K562 (cell line): Measurements from ENCODE around the gene OPRL1. TPM values are rescaled to one million over a fixed set of nuclear protein-coding genes. Genes with fewer than 3 reads are reported as not detected.

Experiments
- ATAC-seq: fragments of 200-7000 bp; cut with Tn5 transposase; 3 replicates; pipeline ENCODE4 v1.9.1; 2020; ENCODE audit warnings: moderate library complexity
- BruUV-seq: library from RNA; stranded (reverse); fragments of 400-500 nt; replicated peaks from 2 replicates; lab custom pipeline; 2021; lab: Mats Ljungman, UMichigan
- CTCF ChIA-PET: fragments of 300-600 bp; formaldehyde crosslinking; extraction: SDS; loops from one replicate; lab custom pipeline; 2021; ENCODE audit warnings: low intra/inter-chr PET ratio; lab: Yijun Ruan, JAX
- POLR2A ChIA-PET: fragments of 300-600, 350-650 bp; sonication (Branson Sonifier 250); formaldehyde crosslinking; extraction: SDS; loops from one replicate; lab custom pipeline; 2021; ENCODE audit warnings: antibody characterized with exemption, inconsistent platforms; lab: Yijun Ruan, JAX
- DNase-seq, 4 experiments: peaks; one replicate each; pipeline versions ENCODE4 v3.0.0 to v3.0.0-alpha.2; 2011 to 2018; ENCODE audit warnings: low spot score in 3 of 4, mixed read lengths in 3 of 4; ENCODE audit errors: extremely low read depth in 1 of 4
- FAIRE-seq: peaks from 2 replicates; lab custom pipeline; 2011; peaks lifted over from hg19 to GRCh38; lab: Jason Lieb, UNC
- H2AFZ ChIP-seq: 2 replicates; pipeline ENCODE4 v1.6.0; 2011; ENCODE audit warnings: low read depth, low read length, control low read depth, inconsistent platforms
- H3K27ac ChIP-seq: fragments of 200-600 bp; 3 replicates; pipeline ENCODE4 v1.8.0; 2011; ENCODE audit warnings: low read depth, mild to moderate bottlenecking, control low read depth, inconsistent platforms, low read length, moderate library complexity, mixed read lengths; ENCODE audit errors: extremely low read depth
- H3K27me3 ChIP-seq, 2 experiments: fragments of 300-600 bp in 1 of 2; 2 replicates in 1 of 2; 3 replicates in 1 of 2; pipeline versions ENCODE4 v1.6.0 to v1.8.0; 2011; ENCODE audit warnings: inconsistent platforms in 2 of 2, low read length in 2 of 2, mild to moderate bottlenecking in 1 of 2, mixed read lengths in 1 of 2, moderate library complexity in 1 of 2; ENCODE audit not compliant: control insufficient read depth in 2 of 2, insufficient read depth in 2 of 2
- H3K36me3 ChIP-seq: fragments of 300-600 bp; 3 replicates; pipeline ENCODE4 v1.8.0; 2011; ENCODE audit warnings: mild to moderate bottlenecking, low read length, inconsistent platforms; ENCODE audit not compliant: control insufficient read depth, insufficient read depth
- H3K4me1 ChIP-seq, 2 experiments: fragments of 200-600 bp in 1 of 2; replicated peaks in 1 of 2; 2 replicates in 1 of 2; 3 replicates in 1 of 2; pipeline versions ENCODE4 v1.5.1 to v1.8.0; 2011; ENCODE audit warnings: inconsistent platforms in 2 of 2, low read length in 2 of 2, mild to moderate bottlenecking in 1 of 2, mixed read lengths in 1 of 2, moderate library complexity in 1 of 2; ENCODE audit not compliant: control insufficient read depth in 2 of 2, insufficient read depth in 2 of 2
- H3K4me2 ChIP-seq: 2 replicates; pipeline ENCODE4 v1.6.1; 2011; ENCODE audit warnings: low read length, control low read depth, inconsistent platforms, mixed read lengths; ENCODE audit not compliant: insufficient read depth
- H3K4me3 ChIP-seq: fragments of 200-600 bp; sonication (generic), shearing (Covaris generic); 2 replicates; pipeline ENCODE4 v1.5.1; 2016; ENCODE audit warnings: control low read depth, inconsistent platforms
- H3K79me2 ChIP-seq: fragments of 200-600 bp; 3 replicates; pipeline ENCODE4 v1.8.0; 2011; ENCODE audit warnings: low read length, inconsistent platforms; ENCODE audit not compliant: control insufficient read depth, insufficient read depth
- H3K9ac ChIP-seq, 2 experiments: 2 replicates each; pipeline versions ENCODE4 v1.6.0 to v1.6.1; 2011; ENCODE audit warnings: low read depth in 2 of 2, low read length in 2 of 2, control low read depth in 1 of 2, inconsistent platforms in 1 of 2, mild to moderate bottlenecking in 1 of 2, mixed read lengths in 1 of 2; ENCODE audit not compliant: insufficient read depth in 1 of 2
- H3K9me1 ChIP-seq: one replicate; pipeline ENCODE4 v1.6.0; 2011; ENCODE audit warnings: inconsistent platforms, mild to moderate bottlenecking, low read length, moderate library complexity; ENCODE audit not compliant: control insufficient read depth, insufficient read depth
- H3K9me3 ChIP-seq: replicated peaks from 2 replicates; pipeline ENCODE4 v1.5.1; 2011; ENCODE audit warnings: low read depth, low read length, inconsistent platforms; ENCODE audit not compliant: control insufficient read depth, insufficient read depth
- H4K20me1 ChIP-seq: replicated peaks from 2 replicates; pipeline ENCODE4 v1.6.1; 2011; ENCODE audit warnings: low read length, inconsistent platforms, mixed read lengths; ENCODE audit not compliant: control insufficient read depth, insufficient read depth
- CBX1 ChIP-seq: sonication (generic); IDR thresholded peaks from 2 replicates; pipeline ENCODE4 v1.6.1; 2016; ENCODE audit warnings: antibody characterized with exemption, low read depth, mild to moderate bottlenecking
- CBX3 ChIP-seq, 2 experiments: IDR thresholded peaks; 1 replicate in 1 of 2; 2 replicates in 1 of 2; pipeline ENCODE4 v1.6.1; 2012; ENCODE audit warnings: inconsistent platforms in 2 of 2, low read length in 2 of 2, borderline replicate concordance in 1 of 2, control low read depth in 1 of 2
- HNRNPLL ChIP-seq: fragments of 200-400 bp; formaldehyde crosslinking; IDR thresholded peaks from 2 replicates; pipeline ENCODE4 v1.6.1; 2017; ENCODE audit warnings: low read length, low read depth, mild to moderate bottlenecking; ENCODE audit not compliant: poor library complexity, severe bottlenecking
- KLF13 ChIP-seq: fragments of 450-650 bp; IDR thresholded peaks from 2 replicates; pipeline ENCODE4 v1.6.1; 2016; ENCODE audit warnings: missing genetic modification characterization, low read depth, mild to moderate bottlenecking, missing compliant biosample characterization, moderate library complexity, borderline replicate concordance
- POLR2A ChIP-seq: fragments of 450-650 bp; conservative IDR thresholded peaks from 2 replicates; pipeline ENCODE4 v1.6.1; 2016
- RAD21 ChIP-seq, 2 experiments: fragments of 250-450 bp in 1 of 2; fragments of 450-650 bp in 1 of 2; sonication (Bioruptor Pico) in 1 of 2; formaldehyde crosslinking in 1 of 2; IDR thresholded peaks in 1 of 2; conservative IDR thresholded peaks in 1 of 2; 2 replicates each; pipeline versions ENCODE4 v1.4.0 to v1.8.0; 2020 to 2022; ENCODE audit warnings: mild to moderate bottlenecking in 2 of 2, moderate library complexity in 1 of 2
- SMC3 ChIP-seq: conservative IDR thresholded peaks from 2 replicates; pipeline ENCODE4 v1.6.1; 2011; ENCODE audit warnings: low read depth, low read length, improper control_type of control experiment; ENCODE audit not compliant: insufficient read depth
- TEAD4 ChIP-seq, 2 experiments: sonication (generic) in 1 of 2; formaldehyde crosslinking in 1 of 2; IDR thresholded peaks; 2 replicates each; pipeline versions ENCODE4 v1.6.1 to v1.8.0; 2012 to 2022; ENCODE audit warnings: borderline replicate concordance in 1 of 2, inconsistent platforms in 1 of 2, low read length in 1 of 2, mild to moderate bottlenecking in 1 of 2, missing genetic modification reagents in 1 of 2
- ZNF79 ChIP-seq: fragments of 250-450 bp; sonication (Bioruptor Pico); IDR thresholded peaks from 2 replicates; pipeline ENCODE4 v1.4.0; 2020; ENCODE audit warnings: low read depth, mild to moderate bottlenecking, moderate library complexity
- WGBS: fragments of 100-300 bp; shearing (Covaris generic); methylation state at CpG from one replicate; pipeline ENCODE4 v1.1.6; 2016; ENCODE audit warnings: low coverage, mixed read lengths; ENCODE audit not compliant: insufficient coverage; ENCODE audit errors: missing lambda C conversion rate; 5-methylcytosine and 5-hydroxymethylcytosine counted together
- in situ Hi-C: fragments of 300-500 bp; cut with MboI; formaldehyde crosslinking; loops from 4 replicates; pipeline ENCODE4 v1.15.0; 2018; ENCODE audit warnings: inconsistent platforms, mixed read lengths
- intact Hi-C: fragments of 100-400 bp; cut with micrococcal nuclease; formaldehyde crosslinking; loops from 2 replicates; pipeline ENCODE4 v1.14.2; 2022
- polyA plus RNA-seq, 8 experiments: library from polyadenylated mRNA; depleted of rRNA in 4 of 8; stranded (reverse) in 5 of 8; unstranded in 3 of 8; fragments of >200 nt; fragmentation: Nextera tagmentation in 2 of 8; fragmentation: Illumina TruSeq in 1 of 8; extraction: Ambion mirVana in 2 of 8; extraction: Trizol in 1 of 8; gene quantifications; 2 replicates each; pipeline versions ENCODE4 v1.2.1 to v1.2.3, GENCODE V29; 2011 to 2014; ENCODE audit warnings: inconsistent platforms in 1 of 8, missing spikeins in 1 of 8
- total RNA-seq, 7 experiments: library from RNA; depleted of rRNA in 6 of 7; stranded (reverse); fragments of >200 nt in 6 of 7; fragmentation: Illumina TruSeq in 2 of 7; extraction: Trizol in 2 of 7; gene quantifications; 2 replicates each; pipeline versions ENCODE4 v1.2.1 to v1.2.3, GENCODE V29; 2011 to 2021; ENCODE audit warnings: low replicate concordance in 1 of 7
- TF ChIP-seq, protein P1 (sequence below), 2 experiments: fragments of 450-650 bp; formaldehyde crosslinking in 1 of 2; IDR thresholded peaks; 2 replicates each; pipeline versions ENCODE4 v1.4.0 to v1.6.1; 2014 to 2020; ENCODE audit warnings: mild to moderate bottlenecking in 2 of 2, borderline replicate concordance in 1 of 2, low read depth in 1 of 2
- TF ChIP-seq, protein P2 (sequence below), 3 experiments: IDR thresholded peaks in 2 of 3; conservative IDR thresholded peaks in 1 of 3; 2 replicates each; pipeline ENCODE4 v1.5.1; 2011 to 2012; ENCODE audit warnings: low read length in 3 of 3, mild to moderate bottlenecking in 3 of 3, control low read depth in 2 of 3, improper control_type of control experiment in 1 of 3, inconsistent platforms in 1 of 3, low read depth in 1 of 3, mixed read lengths in 1 of 3, moderate library complexity in 1 of 3; ENCODE audit not compliant: insufficient read depth in 2 of 3

OPRL1 gene
- total and polyA plus RNA-seq, 9 of the 15 experiments (the other 6 are each of a cell fraction or from before 2014, with no cell fraction given) = 0.06 to 0.33 (median 0.11) TPM; not detected in 2

DNA sequence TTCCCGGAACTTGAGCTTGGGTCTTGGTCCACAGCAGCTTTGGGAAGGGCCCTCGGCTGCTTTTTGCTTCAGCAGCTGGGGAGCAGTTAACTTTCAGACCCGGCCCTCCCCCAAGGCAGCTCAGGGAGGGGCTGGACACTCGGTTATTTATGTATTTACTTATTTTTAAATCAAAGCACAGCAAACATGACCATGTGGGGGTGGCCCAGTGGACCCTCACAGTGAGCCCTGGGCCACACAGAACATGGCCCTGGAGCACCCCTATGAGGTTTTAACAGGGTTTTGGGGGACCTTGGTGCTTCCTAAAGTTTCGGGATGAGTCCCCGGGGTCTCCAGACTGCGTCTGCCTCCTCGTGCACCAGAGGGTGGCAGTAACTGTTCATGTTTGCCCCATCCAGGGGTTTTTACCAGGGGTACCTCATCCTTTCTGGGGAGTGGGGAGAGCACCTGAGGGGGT is 54.1 kb downstream of the OPRL1 start:
- Histone ChIP-seq H2AFZ (no peak overlapping the region), H3K9ac (no peak overlapping the region), H3K79me2 (no peaks in the 10 kb centered on the region), H3K9me1 (no peaks in the 10 kb centered on the region), H3K4me3 (no peak overlapping the region), H3K36me3 (no peaks in the 10 kb centered on the region), H4K20me1 (no peaks in the 10 kb centered on the region), H3K27ac (no peak overlapping the region), H3K4me2 (no peak overlapping the region), H3K9me3 (no peaks in the 10 kb centered on the region), H3K4me1 (no peaks in the 10 kb centered on the region; a peak in 1 of 5 replicates), H3K27me3 (peaks cover 0 to 37% of the 10 kb centered on the region in 2 experiments; a peak in 3 of 5 replicates)
- no TSS peak for BruUV-seq
- no peak for FAIRE-seq
- intact Hi-C loops = no loop called here
- WGBS = 0% methylated on average over 7 of the region's 8 CpGs
- ChIA-PET CTCF (no interaction called here), POLR2A (no interaction called here)
- ATAC-seq = 0 out of 3 replicates have a peak, but pooled peaks have one; percentile 33
- DNase-seq = peak in 1 of 4 experiments; percentile 23
- in situ Hi-C loops = no loop called here
- no peak for TF ChIP-seq TEAD4 (IDR thresholded peaks at IDR 0.05; ENCODE audit: low read length)
- TF ChIP-seq TEAD4 (CRISPR knock-in tag; IDR thresholded peaks at IDR 0.05; ENCODE audit: borderline replicate concordance) = no peak
- TF ChIP-seq, protein P1, sequence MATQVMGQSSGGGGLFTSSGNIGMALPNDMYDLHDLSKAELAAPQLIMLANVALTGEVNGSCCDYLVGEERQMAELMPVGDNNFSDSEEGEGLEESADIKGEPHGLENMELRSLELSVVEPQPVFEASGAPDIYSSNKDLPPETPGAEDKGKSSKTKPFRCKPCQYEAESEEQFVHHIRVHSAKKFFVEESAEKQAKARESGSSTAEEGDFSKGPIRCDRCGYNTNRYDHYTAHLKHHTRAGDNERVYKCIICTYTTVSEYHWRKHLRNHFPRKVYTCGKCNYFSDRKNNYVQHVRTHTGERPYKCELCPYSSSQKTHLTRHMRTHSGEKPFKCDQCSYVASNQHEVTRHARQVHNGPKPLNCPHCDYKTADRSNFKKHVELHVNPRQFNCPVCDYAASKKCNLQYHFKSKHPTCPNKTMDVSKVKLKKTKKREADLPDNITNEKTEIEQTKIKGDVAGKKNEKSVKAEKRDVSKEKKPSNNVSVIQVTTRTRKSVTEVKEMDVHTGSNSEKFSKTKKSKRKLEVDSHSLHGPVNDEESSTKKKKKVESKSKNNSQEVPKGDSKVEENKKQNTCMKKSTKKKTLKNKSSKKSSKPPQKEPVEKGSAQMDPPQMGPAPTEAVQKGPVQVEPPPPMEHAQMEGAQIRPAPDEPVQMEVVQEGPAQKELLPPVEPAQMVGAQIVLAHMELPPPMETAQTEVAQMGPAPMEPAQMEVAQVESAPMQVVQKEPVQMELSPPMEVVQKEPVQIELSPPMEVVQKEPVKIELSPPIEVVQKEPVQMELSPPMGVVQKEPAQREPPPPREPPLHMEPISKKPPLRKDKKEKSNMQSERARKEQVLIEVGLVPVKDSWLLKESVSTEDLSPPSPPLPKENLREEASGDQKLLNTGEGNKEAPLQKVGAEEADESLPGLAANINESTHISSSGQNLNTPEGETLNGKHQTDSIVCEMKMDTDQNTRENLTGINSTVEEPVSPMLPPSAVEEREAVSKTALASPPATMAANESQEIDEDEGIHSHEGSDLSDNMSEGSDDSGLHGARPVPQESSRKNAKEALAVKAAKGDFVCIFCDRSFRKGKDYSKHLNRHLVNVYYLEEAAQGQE (IDR thresholded peaks at IDR 0.05; ENCODE audit: borderline replicate concordance) = 0 out of 2 replicates have a peak, but pooled peaks have one; percentile 24
- TF ChIP-seq, protein P1 (CRISPR knock-in tag; IDR thresholded peaks at IDR 0.05; ENCODE audit: low read depth) = no peak
- TF ChIP-seq CBX1 = no peak
- no peak for TF ChIP-seq KLF13 (tag)
- peak in 1 of 2 experiments; percentile 39; a peak in 2 of 4 replicates for TF ChIP-seq RAD21 (CRISPR knock-in tag; conservative IDR thresholded peaks at IDR 0.05 in 1 of 2, IDR thresholded peaks at IDR 0.05 in 1 of 2)
- TF ChIP-seq ZNF79 (CRISPR knock-in tag) = no peak
- TF ChIP-seq SMC3 = 0 out of 2 replicates have a peak, but pooled peaks have one; percentile 16
- TF ChIP-seq, protein P2, sequence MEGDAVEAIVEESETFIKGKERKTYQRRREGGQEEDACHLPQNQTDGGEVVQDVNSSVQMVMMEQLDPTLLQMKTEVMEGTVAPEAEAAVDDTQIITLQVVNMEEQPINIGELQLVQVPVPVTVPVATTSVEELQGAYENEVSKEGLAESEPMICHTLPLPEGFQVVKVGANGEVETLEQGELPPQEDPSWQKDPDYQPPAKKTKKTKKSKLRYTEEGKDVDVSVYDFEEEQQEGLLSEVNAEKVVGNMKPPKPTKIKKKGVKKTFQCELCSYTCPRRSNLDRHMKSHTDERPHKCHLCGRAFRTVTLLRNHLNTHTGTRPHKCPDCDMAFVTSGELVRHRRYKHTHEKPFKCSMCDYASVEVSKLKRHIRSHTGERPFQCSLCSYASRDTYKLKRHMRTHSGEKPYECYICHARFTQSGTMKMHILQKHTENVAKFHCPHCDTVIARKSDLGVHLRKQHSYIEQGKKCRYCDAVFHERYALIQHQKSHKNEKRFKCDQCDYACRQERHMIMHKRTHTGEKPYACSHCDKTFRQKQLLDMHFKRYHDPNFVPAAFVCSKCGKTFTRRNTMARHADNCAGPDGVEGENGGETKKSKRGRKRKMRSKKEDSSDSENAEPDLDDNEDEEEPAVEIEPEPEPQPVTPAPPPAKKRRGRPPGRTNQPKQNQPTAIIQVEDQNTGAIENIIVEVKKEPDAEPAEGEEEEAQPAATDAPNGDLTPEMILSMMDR (IDR thresholded peaks at IDR 0.05 in 2 of 3, conservative IDR thresholded peaks at IDR 0.05 in 1 of 3; ENCODE audit: insufficient read depth in 2 of 3, low read depth in 1 of 3, low read length in 3 of 3) = peak; percentile 23 to 29 (median 24); a peak in 2 of 6 replicates
- no peak for TF ChIP-seq POLR2A
- no peak for TF ChIP-seq HNRNPLL
- TF ChIP-seq CBX3 (IDR thresholded peaks at IDR 0.05; ENCODE audit: borderline replicate concordance in 1 of 2, low read length in 2 of 2) = no peak
